ENCODE measurements around the gene NFAT5.
"Not testable (repeated sequence)": the region's sequence is repeated elsewhere in the genome, so short reads cannot be mapped to it uniquely, and the experiment has no call there.

The NFAT5 gene

GRCh38 chr16:69554495-69554894 is 11.3 kb upstream of the NFAT5 start:
- DNase-seq: no peak

- DNase-seq: no peak
Measured at GRCh38 chr16:69555437-69555836, 10.3 kb upstream of the NFAT5 start.

GRCh38 chr16:69555867-69556266 is 9.9 kb upstream of the NFAT5 start:
- DNase-seq: no peak

- no peak for DNase-seq
Measured at GRCh38 chr16:69559164-69559563, 6.6 kb upstream of the NFAT5 start.

GRCh38 chr16:69561367-69561766 is 4.4 kb upstream of the NFAT5 start:
- not testable (repeated sequence) for DNase-seq

GRCh38 chr16:69561901-69562300 is 3.9 kb upstream of the NFAT5 start:
- DNase-seq: no peak

GRCh38 chr16:69562813-69563212 is 3.0 kb upstream of the NFAT5 start:
- no peak for DNase-seq

GRCh38 chr16:69563605-69564580 is 1.9 kb upstream of the NFAT5 start:
- no peak for DNase-seq

- no peak for DNase-seq
Measured at GRCh38 chr16:69564845-69565670, 708 bp upstream of the NFAT5 start.

GRCh38 chr16:69566240-69566980 is 644 bp downstream of the NFAT5 start:
- DNase-seq: peak in 1 of 2 experiments; percentile 10

- no peak for DNase-seq
Measured at GRCh38 chr16:69566981-69567680, 1.4 kb downstream of the NFAT5 start.

GRCh38 chr16:69568676-69569075 is 2.9 kb downstream of the NFAT5 start:
- no peak for DNase-seq

- not testable (repeated sequence) for DNase-seq
Measured at GRCh38 chr16:69578771-69579170, 13.0 kb downstream of the NFAT5 start.

- no peak for DNase-seq
Measured at GRCh38 chr16:69579783-69580481, 14.2 kb downstream of the NFAT5 start.

GRCh38 chr16:69581297-69581696 is 15.5 kb downstream of the NFAT5 start:
- no peak for DNase-seq

GRCh38 chr16:69584493-69584892 is 18.7 kb downstream of the NFAT5 start:
- DNase-seq: not testable (repeated sequence)

- DNase-seq: no peak
Measured at GRCh38 chr16:69589434-69590269, 23.9 kb downstream of the NFAT5 start.

GRCh38 chr16:69590590-69590989 is 24.8 kb downstream of the NFAT5 start:
- DNase-seq: no peak

- DNase-seq: no peak
Measured at GRCh38 chr16:69593751-69594255, 28.0 kb downstream of the NFAT5 start.
